H9 (cell line): ENCODE measurements around the gene HMGCS2. TPM values are rescaled to one million over a fixed set of nuclear protein-coding genes. Genes with fewer than 3 reads are reported as not detected.

Source experiments
- DNase-seq: peaks from one replicate; pipeline ENCODE4 v3.0.0-alpha.2; 2017
- H2AFZ ChIP-seq: one replicate; pipeline ENCODE4 v1.6.1; 2013; ENCODE audit warnings: mild to moderate bottlenecking, low read length, control low read depth, moderate library complexity
- H2AK5ac ChIP-seq: 2 replicates; pipeline ENCODE4 v1.6.1; 2013; ENCODE audit warnings: low read length, control low read depth, mixed read lengths; ENCODE audit not compliant: insufficient read length
- H2BK120ac ChIP-seq: one replicate; pipeline ENCODE4 v1.6.1; 2013; ENCODE audit warnings: low read depth, mild to moderate bottlenecking, low read length, control low read depth, inconsistent platforms; ENCODE audit not compliant: poor library complexity, severe bottlenecking
- H2BK12ac ChIP-seq: 2 replicates; pipeline ENCODE4 v1.6.1; 2013; ENCODE audit warnings: low read length, control low read depth, mixed read lengths, low read depth; ENCODE audit not compliant: insufficient read length
- H2BK15ac ChIP-seq: 2 replicates; pipeline ENCODE4 v1.6.1; 2013; ENCODE audit warnings: low read depth, low read length, control low read depth
- H2BK20ac ChIP-seq: one replicate; pipeline ENCODE4 v1.6.1; 2013; ENCODE audit warnings: low read depth, mild to moderate bottlenecking, low read length, control low read depth, inconsistent platforms; ENCODE audit not compliant: poor library complexity, severe bottlenecking
- H2BK5ac ChIP-seq: 2 replicates; pipeline ENCODE4 v1.6.1; 2013; ENCODE audit warnings: low read length, control low read depth, mixed read lengths; ENCODE audit not compliant: insufficient read length
- H3K14ac ChIP-seq: 2 replicates; pipeline ENCODE4 v1.6.1; 2013; ENCODE audit warnings: low read length, control low read depth; ENCODE audit not compliant: insufficient read depth
- H3K18ac ChIP-seq: 2 replicates; pipeline ENCODE4 v1.6.1; 2013; ENCODE audit warnings: low read depth, mild to moderate bottlenecking, mixed read lengths, low read length, control low read depth; ENCODE audit not compliant: insufficient read length
- H3K23ac ChIP-seq: 2 replicates; pipeline ENCODE4 v1.6.1; 2013; ENCODE audit warnings: low read length, control low read depth, mixed read lengths, low read depth; ENCODE audit not compliant: insufficient read length
- H3K23me2 ChIP-seq: 2 replicates; pipeline ENCODE4 v1.6.1; 2013; ENCODE audit warnings: low read depth, mild to moderate bottlenecking, mixed read lengths, low read length, control low read depth; ENCODE audit not compliant: insufficient read length, poor library complexity, severe bottlenecking
- H3K27ac ChIP-seq: 2 replicates; pipeline ENCODE4 v1.5.1; 2013; ENCODE audit warnings: low read length, control low read depth, mixed read lengths, low read depth; ENCODE audit not compliant: insufficient read length
- H3K27me3 ChIP-seq: 2 replicates; pipeline ENCODE4 v1.6.1; 2013; ENCODE audit warnings: low read length, control low read depth, inconsistent platforms; ENCODE audit not compliant: insufficient read depth
- H3K4ac ChIP-seq: 2 replicates; pipeline ENCODE4 v1.6.1; 2013; ENCODE audit warnings: low read depth, mild to moderate bottlenecking, control low read depth, inconsistent platforms, low read length, moderate library complexity
- H3K4me1 ChIP-seq: 2 replicates; pipeline ENCODE4 v1.6.1; 2013; ENCODE audit warnings: low read length, control low read depth, inconsistent platforms; ENCODE audit not compliant: insufficient read depth
- H3K4me2 ChIP-seq: 2 replicates; pipeline ENCODE4 v1.6.1; 2013; ENCODE audit warnings: low read length, control low read depth, mixed read lengths; ENCODE audit not compliant: insufficient read length, insufficient read depth
- H3K56ac ChIP-seq: 2 replicates; pipeline ENCODE4 v1.6.1; 2013; ENCODE audit warnings: low read depth, mild to moderate bottlenecking, mixed read lengths, low read length, control low read depth; ENCODE audit not compliant: insufficient read length
- H3K79me1 ChIP-seq: 2 replicates; pipeline ENCODE4 v1.6.1; 2013; ENCODE audit warnings: low read depth, mild to moderate bottlenecking, moderate library complexity, low read length, control low read depth, inconsistent platforms; ENCODE audit not compliant: insufficient read depth, poor library complexity, severe bottlenecking
- H3K79me2 ChIP-seq: 2 replicates; pipeline ENCODE4 v1.6.1; 2013; ENCODE audit warnings: low read length, control low read depth, inconsistent platforms; ENCODE audit not compliant: insufficient read depth
- H3K9ac ChIP-seq: 2 replicates; pipeline ENCODE4 v1.6.1; 2013; ENCODE audit warnings: low read length, control low read depth, mixed read lengths; ENCODE audit not compliant: insufficient read length; ENCODE audit errors: extremely low read depth
- H3K9me3 ChIP-seq: one replicate; pipeline ENCODE4 v1.6.1; 2013; ENCODE audit warnings: low read depth, low read length, inconsistent platforms; ENCODE audit not compliant: control insufficient read depth
- H3T11ph ChIP-seq: one replicate; pipeline ENCODE4 v1.6.1; 2013; ENCODE audit warnings: mild to moderate bottlenecking, low read length, control low read depth, inconsistent platforms
- H4K20me1 ChIP-seq: one replicate; pipeline ENCODE4 v1.6.1; 2013; ENCODE audit not compliant: control insufficient read depth, insufficient read length, insufficient read depth
- H4K5ac ChIP-seq: 2 replicates; pipeline ENCODE4 v1.6.1; 2013; ENCODE audit warnings: low read depth, mild to moderate bottlenecking, mixed read lengths, low read length, control low read depth; ENCODE audit not compliant: insufficient read length
- H4K8ac ChIP-seq: replicated peaks from 2 replicates; pipeline ENCODE4 v1.6.1; 2013; ENCODE audit warnings: low read length, control low read depth, mixed read lengths, low read depth; ENCODE audit not compliant: insufficient read length
- H4K91ac ChIP-seq: 2 replicates; pipeline ENCODE4 v1.6.1; 2013; ENCODE audit warnings: low read depth, mild to moderate bottlenecking, moderate library complexity, mixed read lengths, low read length, control low read depth; ENCODE audit not compliant: insufficient read length
- H3K27ac Mint-ChIP-seq, 3 experiments: 2 replicates in 2 of 3; 3 replicates in 1 of 3; pipeline ENCODE4 v1.8.0; 2020 to 2021; ENCODE audit warnings: mixed read lengths in 3 of 3, mild to moderate bottlenecking in 1 of 3, moderate library complexity in 1 of 3
- H3K27me3 Mint-ChIP-seq: 2 replicates; pipeline ENCODE4 v1.8.0; 2021; ENCODE audit warnings: low read depth, mild to moderate bottlenecking, moderate library complexity, mixed read lengths
- H3K36me3 Mint-ChIP-seq, 3 experiments: 2 replicates in 2 of 3; 3 replicates in 1 of 3; pipeline ENCODE4 v1.8.0; 2020 to 2021; ENCODE audit warnings: low read depth in 3 of 3, mixed read lengths in 3 of 3; ENCODE audit not compliant: insufficient read depth in 1 of 3
- H3K4me1 Mint-ChIP-seq, 2 experiments: 2 replicates each; pipeline ENCODE4 v1.8.0; 2020; ENCODE audit warnings: mixed read lengths in 2 of 2
- H3K4me3 Mint-ChIP-seq, 2 experiments: 2 replicates in 1 of 2; 3 replicates in 1 of 2; pipeline ENCODE4 v1.8.0; 2020 to 2021; ENCODE audit warnings: mild to moderate bottlenecking in 2 of 2, mixed read lengths in 2 of 2, moderate library complexity in 1 of 2
- H3K9me3 Mint-ChIP-seq, 2 experiments: 2 replicates in 1 of 2; 3 replicates in 1 of 2; pipeline ENCODE4 v1.8.0; 2020; ENCODE audit warnings: mild to moderate bottlenecking in 2 of 2, mixed read lengths in 2 of 2, moderate library complexity in 1 of 2
- CTCF ChIP-seq: fragments of 200-600 bp; sonication (generic); conservative IDR thresholded peaks from 3 replicates; pipeline ENCODE4 v1.8.0; 2021; ENCODE audit warnings: antibody characterized with exemption, mild to moderate bottlenecking
- WGBS: extraction: QIAGEN DNeasy Blood & Tissue Kit; methylation state at CpG from one replicate; pipeline ENCODE4 v1.1.7; 2013; ENCODE audit warnings: missing lambda C conversion rate, low lambda C conversion rate, mixed read lengths; ENCODE audit not compliant: insufficient read length; ENCODE audit errors: extremely low coverage; 5-methylcytosine and 5-hydroxymethylcytosine counted together
- total RNA-seq: library from RNA; stranded (reverse); gene quantifications from 2 replicates; pipeline ENCODE4 v1.2.1, GENCODE V29; 2021

The HMGCS2 gene
- total RNA-seq, 1 experiment from 2014 or later, result not detected

DNA sequence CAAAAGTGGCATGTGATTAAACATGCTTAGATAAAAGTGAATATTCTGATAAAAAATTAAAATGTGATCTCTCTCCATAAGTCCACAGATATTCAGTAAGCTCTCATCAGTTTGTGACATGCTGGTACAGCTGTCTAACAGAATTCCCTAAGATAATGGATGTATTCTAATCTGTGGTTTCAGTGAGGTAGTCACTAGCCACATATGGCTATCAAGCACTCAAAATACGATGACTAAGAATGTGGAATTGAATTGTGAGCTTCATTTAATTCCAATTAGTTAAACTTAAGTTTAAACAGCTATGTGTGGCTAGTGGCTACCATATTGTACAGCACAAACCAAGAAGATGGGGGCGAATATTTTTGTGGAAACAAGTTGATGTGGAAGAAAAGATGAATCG lies 46.7 kb upstream of the HMGCS2 start:
- Histone ChIP-seq H2BK12ac (no peak overlapping the region), H3K79me2 (no peaks in the 10 kb centered on the region; the same call in 1 of the 2 replicates), H3K56ac (no peak overlapping the region), H4K8ac (no peak overlapping the region), H2AFZ (no peak overlapping the region), H4K91ac (no peak overlapping the region), H2BK15ac (no peak overlapping the region), H3T11ph (no peak overlapping the region), H3K23me2 (no peaks in the 10 kb centered on the region), H3K27ac (no peak overlapping the region), H3K27me3 (no peaks in the 10 kb centered on the region), H4K5ac (no peak overlapping the region), H3K79me1 (no peaks in the 10 kb centered on the region), H3K9ac (no peak overlapping the region), H2BK20ac (no peak overlapping the region), H3K14ac (no peak overlapping the region), H3K9me3 (no peaks in the 10 kb centered on the region), H2BK5ac (no peak overlapping the region), H3K23ac (no peak overlapping the region), H2BK120ac (no peak overlapping the region), H3K18ac (no peak overlapping the region), H2AK5ac (no peak overlapping the region), H3K4me2 (no peak overlapping the region), H4K20me1 (no peaks in the 10 kb centered on the region), H3K4me1 (no peaks in the 10 kb centered on the region), H3K4ac (no peak overlapping the region)
- H3K27me3 Mint-ChIP-seq, result peaks cover 4% of the 10 kb centered on the region
- TF ChIP-seq CTCF, result no peak
- H3K27ac Mint-ChIP-seq, result no peak overlapping the region
- DNase-seq, result no peak
- H3K4me3 Mint-ChIP-seq, result no peak overlapping the region
- H3K36me3 Mint-ChIP-seq, result no peaks in the 10 kb centered on the region
- no CpG with 5 or more reads among the region's 3 CpGs for WGBS
- H3K4me1 Mint-ChIP-seq, result no peaks in the 10 kb centered on the region
- H3K9me3 Mint-ChIP-seq, result no peaks in the 10 kb centered on the region
